Stimulated activated naive CD4-positive, alpha-beta T cell treated with Interleukin-2 at 50 U/mL for 16 hours (primary cell): ENCODE results near the gene DZIP1L.

Source experiments
- DNase-seq: peaks from one replicate; lab custom pipeline; 2025; lab: John Stamatoyannopoulos, UW

Gene DZIP1L

DNA sequence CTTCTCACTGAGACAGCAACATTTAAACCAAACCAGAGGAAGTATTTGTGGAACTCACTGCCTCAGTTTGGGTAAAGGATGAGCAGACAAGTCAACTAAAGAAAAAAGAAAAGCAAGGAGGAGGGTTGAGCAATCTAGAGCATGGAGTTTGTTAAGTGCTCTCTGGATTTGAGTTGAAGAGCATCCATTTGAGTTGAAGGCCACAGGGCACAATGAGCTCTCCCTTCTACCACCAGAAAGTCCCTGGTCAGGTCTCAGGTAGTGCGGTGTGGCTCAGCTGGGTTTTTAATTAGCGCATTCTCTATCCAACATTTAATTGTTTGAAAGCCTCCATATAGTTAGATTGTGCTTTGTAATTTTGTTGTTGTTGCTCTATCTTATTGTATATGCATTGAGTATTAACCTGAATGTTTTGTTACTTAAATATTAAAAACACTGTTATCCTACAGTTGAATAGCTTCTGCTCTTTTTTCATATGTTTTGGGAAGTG, 82.2 kb downstream of the DZIP1L start:
- DNase-seq = no peak

- no peak for DNase-seq
Measured at GRCh38 chr3:138032567-138032966, 82.8 kb downstream of the DZIP1L start.

DNA sequence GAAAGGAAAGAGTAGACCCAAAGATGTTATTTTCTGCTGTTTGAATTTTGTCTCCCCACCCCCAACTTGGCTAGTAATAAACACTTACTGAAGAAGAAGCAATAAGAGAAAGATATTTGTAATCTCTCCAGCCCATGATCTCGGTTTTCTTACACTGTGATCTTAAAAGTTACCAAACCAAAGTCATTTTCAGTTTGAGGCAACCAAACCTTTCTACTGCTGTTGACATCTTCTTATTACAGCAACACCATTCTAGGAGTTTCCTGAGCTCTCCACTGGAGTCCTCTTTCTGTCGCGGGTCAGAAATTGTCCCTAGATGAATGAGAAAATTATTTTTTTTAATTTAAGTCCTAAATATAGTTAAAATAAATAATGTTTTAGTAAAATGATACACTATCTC, 83.9 kb downstream of the DZIP1L start:
- DNase-seq = no peak

DNA sequence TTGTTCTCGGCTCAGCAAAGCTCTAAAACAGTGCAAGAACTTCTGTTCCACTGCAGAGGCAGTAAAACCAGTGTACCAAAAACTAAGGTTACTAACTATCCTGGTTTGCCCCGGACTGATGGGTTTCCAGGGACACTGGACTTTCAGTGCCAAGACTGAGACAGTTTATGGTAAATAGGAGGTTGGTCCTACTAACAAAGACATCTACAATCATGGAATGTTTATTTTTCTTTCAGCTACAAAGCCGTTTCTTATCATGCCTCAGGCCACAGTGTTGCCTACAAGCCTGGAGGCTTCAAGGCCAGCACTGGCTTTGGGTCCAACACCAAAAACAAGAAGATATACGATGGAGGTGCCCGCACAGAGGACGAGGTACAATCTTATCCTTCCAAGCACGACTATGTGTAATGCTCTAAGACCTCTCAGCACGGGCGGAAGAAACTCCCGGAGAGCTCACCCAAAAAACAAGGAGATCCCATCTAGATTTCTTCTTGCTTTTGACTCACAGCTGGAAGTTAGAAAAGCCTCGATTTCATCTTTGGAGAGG, 84.6 kb downstream of the DZIP1L start:
- DNase-seq = no peak

DNA sequence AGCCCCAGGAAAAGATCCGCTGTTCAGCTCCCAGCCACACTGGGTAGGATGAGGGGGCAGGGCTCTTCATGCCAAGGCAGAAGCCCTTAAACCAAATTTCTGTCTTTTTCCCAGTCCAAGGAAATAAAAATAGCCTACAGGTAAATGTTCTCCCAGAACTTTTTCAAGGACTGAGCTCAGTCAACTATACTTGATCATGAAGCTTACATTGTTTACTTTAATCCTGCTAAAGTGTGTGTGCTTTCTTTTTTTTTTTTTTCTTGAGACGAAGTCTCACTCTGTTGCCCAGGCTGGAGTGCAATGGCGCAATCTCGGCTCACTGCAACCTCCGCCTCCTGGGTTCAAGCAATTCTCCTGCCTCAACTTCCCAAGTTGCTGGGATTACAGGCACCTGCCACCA, 87.6 kb downstream of the DZIP1L start:
- DNase-seq = no peak

DNA sequence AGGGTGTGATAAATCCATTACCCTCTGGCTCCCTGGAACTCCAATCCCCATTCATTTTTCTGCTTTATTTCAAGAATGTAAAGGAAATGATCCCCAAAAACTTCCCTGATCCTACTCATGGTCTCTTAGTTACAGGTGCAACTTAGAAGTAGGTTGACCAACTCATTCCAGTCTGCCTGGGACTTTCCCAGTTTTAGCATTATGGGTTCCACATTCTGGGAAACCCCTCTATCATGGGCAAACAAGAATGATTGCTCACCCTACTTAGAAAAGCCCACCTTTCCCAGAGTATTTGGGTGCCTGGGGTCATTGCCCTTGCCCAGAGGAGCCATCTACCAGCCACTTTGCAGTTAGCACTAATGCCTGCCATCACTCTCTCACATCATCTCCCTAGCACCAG, 89.9 kb downstream of the DZIP1L start:
- DNase-seq = no peak

GRCh38 chr3:138023754-138024153, 91.7 kb downstream of the DZIP1L start:
- DNase-seq = no peak

GRCh38 chr3:138019281-138020069, 95.9 kb downstream of the DZIP1L start:
- no peak for DNase-seq

DNA sequence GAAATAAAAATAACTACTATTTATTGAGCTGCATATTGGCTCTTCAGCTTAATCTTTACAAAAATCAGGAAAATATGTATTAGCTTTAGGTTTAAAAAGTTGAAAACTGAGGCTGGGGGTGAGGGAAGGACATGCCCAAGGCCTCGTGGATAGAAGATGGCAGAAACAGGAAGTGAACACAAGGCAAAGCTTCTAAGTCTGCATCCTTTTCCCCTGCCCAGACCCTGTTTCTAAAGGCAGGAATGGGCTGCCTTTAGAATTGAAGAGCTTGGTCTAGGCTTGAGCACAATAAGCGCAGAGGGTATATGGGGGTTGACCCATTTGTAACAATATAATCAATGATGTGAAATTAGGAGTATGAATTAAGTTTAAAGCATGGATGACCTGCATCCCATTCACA, 99.3 kb downstream of the DZIP1L start:
- no peak for DNase-seq

GRCh38 chr3:138012526-138012925, 102.9 kb downstream of the DZIP1L start:
- DNase-seq = no peak
